Fibroblast of pulmonary artery (primary cell): ENCODE data around the gene HHATL.

ENCODE experiments used
- DNase-seq: peaks from one replicate; pipeline ENCODE4 v3.0.0-alpha.2; 2010; ENCODE audit warnings: low read depth
- H3K4me3 ChIP-seq: replicated peaks from 2 replicates; pipeline ENCODE4 v1.5.1; 2011; ENCODE audit warnings: low read depth, mild to moderate bottlenecking, control low read depth, low read length, moderate library complexity
- TF ChIP-seq, protein P1 (sequence below): IDR thresholded peaks from 2 replicates; pipeline ENCODE4 v1.5.1; 2011; ENCODE audit warnings: mild to moderate bottlenecking, control low read depth, low read length, inconsistent platforms; ENCODE audit errors: missing control alignments

HHATL gene

DNA sequence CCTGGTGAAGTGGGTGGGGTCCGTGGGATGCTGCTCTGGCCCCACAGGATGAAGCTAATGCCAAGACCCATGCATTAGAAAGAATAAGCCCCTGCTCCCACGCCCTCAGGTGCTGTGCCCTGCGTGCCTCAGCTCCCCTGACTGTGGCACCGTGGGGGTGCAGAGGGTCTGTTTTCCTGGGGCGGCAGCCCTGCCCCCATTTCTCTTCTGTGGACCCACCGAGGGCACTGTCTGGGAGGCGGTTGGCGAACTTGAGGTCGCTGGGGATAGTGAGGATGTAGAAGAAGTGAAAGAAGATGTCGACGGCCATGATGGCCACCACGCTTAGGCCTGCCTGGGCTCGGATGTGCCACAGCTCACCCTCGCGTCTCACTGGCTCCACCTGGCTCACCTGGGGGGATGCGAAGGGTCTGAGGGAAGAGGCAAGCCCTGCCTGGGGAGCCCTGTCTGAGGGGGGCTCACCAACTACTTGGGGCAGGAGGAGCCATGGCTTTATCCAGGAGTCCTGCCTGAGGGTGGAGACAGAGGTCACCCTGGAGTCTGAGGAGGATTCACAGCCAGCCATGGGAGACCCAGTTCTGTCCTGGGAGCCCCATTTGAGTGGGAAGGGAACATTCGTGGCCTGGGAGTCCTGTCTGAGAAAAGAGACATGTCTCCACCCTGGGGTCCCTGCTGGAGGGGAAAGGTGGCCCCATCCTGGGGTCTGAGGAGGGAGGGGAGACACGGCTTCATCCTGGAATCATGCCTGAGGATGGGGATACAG lies 5.1 kb downstream of the HHATL start:
- no peak overlapping the region for H3K4me3 ChIP-seq
- DNase-seq, result no peak
- TF ChIP-seq, protein P1, sequence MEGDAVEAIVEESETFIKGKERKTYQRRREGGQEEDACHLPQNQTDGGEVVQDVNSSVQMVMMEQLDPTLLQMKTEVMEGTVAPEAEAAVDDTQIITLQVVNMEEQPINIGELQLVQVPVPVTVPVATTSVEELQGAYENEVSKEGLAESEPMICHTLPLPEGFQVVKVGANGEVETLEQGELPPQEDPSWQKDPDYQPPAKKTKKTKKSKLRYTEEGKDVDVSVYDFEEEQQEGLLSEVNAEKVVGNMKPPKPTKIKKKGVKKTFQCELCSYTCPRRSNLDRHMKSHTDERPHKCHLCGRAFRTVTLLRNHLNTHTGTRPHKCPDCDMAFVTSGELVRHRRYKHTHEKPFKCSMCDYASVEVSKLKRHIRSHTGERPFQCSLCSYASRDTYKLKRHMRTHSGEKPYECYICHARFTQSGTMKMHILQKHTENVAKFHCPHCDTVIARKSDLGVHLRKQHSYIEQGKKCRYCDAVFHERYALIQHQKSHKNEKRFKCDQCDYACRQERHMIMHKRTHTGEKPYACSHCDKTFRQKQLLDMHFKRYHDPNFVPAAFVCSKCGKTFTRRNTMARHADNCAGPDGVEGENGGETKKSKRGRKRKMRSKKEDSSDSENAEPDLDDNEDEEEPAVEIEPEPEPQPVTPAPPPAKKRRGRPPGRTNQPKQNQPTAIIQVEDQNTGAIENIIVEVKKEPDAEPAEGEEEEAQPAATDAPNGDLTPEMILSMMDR, result no peak

DNA sequence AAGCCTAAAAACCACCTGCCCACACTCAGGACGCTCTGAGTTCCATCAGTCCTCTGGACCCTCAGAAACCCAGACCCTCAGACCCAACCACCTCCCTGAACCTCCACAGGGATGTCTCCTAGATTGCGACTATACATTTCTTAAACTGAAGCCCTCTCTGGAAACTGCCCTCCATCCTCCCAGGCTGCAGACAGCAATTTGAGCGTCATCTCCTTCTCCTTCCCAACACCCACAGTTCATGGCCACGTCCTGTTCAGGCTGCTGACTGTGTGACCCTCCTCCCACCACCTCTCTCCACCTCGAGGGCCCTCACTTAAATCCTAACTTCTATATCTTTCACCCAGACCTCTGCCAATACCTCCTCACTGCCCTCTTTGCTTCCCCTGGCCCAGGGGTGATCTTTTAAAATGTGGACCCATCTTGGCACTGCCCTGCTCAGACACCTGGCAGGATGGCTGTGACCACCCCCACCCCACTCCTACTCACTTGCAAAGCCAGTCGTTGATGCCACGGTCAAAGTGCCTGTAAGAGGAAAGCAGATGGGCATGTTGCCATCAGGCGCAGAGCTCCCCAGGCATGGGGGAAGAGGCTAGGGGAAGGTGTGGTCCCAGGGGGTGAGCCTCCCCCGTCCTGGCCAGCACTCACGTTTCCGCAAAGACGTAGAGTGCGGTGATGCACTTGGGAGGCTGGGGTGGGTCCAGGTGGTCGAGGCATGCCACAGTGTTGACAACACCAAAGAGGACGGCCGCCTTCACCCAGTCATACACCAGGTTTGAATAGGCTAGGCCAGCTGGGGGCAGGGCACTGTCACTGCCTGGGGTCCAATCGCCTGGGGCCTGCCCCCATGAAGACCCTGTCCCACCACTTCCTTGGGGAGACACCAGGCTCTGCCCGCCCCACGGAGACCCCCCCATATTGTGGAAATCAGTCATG lies 6.0 kb downstream of the HHATL start:
- DNase-seq, result no peak
- TF ChIP-seq, protein P1, result no peak
- H3K4me3 ChIP-seq, result no peak overlapping the region

DNA sequence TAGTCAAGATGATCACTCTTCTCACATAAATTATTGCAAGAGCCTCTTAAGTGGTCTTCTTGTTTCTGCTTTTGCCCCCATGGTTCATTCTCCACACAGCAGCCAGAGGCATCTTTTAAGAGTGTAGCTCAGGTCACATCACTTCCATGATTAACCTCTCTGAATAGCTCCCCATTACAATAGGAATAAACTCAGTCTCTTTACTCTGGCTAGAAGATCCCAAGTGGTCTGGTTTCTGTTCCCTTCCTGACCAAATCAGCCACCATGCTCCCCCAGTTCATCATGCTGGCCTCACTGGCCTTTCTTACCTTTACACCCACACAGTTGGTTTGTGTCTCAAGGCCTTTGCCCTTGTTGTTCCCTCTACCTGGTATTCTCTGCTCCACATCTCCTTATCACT lies 8.2 kb downstream of the HHATL start:
- no peak for DNase-seq
- TF ChIP-seq, protein P1, result no peak
- H3K4me3 ChIP-seq, result no peak overlapping the region

DNA sequence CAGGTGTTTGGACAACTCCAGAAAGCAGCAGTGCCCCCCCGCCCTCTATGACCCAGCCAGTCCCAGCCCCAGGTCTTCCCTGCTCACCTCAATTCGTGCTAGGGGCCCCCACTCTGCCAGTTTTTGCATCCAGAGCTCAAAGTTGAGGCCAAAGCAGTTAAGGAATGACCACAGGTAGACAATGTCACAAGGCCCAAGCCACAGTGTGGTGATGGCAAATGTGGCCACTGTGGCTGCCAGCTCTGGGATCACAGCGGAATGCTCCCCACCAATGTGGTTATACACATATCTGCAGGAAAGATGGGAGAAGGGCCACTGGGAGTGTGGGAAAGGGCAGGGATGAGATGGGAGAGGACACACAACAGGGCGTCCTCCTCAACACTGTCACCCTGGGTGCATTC lies 9.1 kb downstream of the HHATL start:
- DNase-seq, result no peak
- TF ChIP-seq, protein P1, result no peak
- no peak overlapping the region for H3K4me3 ChIP-seq

DNA sequence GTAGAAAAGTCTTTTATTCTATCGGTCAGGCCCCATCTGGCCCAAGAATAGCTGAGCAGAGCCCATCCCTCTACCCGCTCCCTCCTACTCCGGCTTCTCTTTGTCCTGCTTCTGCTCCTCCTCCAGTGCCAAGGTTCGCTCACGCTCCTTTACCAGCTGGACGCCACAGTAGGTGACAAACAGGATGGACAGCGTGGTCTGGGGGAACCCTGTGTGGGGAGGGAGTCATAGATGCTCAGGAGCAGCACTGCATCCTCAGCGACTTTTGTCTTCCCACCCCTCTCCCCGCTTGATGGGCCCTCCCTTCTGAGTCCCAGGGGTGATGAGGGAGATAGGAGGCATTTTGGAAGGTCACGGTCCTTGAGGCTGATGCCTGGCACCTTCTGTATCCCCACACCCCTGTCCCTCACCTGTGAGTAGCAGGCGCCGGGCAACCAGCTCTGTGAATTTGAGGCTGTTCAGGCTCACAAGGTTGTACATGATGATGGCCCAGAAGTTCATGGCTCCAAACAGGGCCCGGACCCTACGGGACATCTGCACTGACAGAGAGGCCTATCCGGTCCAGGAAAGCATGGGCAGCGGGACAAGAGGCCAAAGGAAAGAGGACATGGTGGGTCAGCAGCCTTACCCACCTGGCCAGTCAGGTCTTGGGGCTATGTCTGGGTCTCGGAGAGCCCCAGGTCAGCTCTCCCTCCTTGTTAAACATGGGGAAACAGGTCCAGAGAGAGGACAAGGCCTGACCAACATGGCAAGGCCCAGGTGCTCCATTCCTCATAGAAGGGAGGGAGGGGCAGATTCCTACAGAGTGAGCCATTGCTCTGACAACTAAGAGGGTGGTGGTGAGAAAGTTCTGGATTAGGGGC lies 9.7 kb downstream of the HHATL start:
- no peak overlapping the region for H3K4me3 ChIP-seq
- DNase-seq, result no peak
- TF ChIP-seq, protein P1, result no peak

DNA sequence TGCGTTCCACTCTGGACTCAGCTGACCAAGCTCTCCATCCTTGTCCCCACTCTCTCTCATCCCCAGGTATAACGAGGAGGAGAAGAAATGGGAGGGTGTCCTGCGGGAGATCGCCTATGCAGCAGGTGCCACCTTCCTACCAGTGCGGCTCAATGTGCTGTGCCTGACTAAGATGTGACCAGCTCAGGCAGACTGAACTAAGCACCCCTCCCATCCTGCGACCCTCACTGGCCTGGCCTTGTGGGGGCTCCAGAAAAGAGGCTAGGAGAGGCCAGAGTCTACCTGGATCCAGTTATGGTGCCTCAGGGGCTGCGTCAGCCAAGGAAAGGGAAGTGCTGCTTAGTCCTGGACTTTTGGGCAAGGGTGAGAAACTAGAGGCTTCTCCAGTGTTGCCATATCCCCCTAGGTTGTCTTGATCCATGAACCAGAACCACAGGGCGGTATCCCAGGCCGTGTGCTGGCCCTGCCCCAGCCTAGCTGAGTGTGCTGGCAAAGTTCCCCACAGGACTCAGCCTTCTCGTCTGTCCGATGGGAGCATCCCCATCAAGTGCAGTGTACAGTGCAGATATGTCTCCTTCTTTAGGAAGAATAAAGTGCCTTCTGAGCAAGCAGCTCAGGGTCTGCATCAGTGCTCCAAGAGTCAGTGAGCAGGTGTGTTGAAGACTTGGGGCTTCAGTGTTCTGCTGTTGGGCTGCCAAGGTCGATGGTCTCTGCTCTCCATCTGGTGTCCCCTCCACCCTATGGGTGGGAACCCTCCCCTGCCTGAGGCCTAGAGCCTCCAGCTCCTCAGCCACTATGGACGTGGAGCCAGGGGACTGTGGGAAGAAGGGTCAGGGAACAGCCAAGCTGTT lies 10.6 kb downstream of the HHATL start:
- DNase-seq, result no peak
- H3K4me3 ChIP-seq, result no peak overlapping the region
- TF ChIP-seq, protein P1, result no peak
